Coronary artery (tissue), 2 donors: Measurements from ENCODE around the gene MAMDC4.
A peak's percentile ranks its signal among the peaks of the same experiment; 100 is the strongest.
"Not testable (repeated sequence)": the region's sequence is repeated elsewhere in the genome, so short reads cannot be mapped to it uniquely, and the experiment has no call there.

Source experiments
- DNase-seq: peaks from one replicate; pipeline ENCODE4 v3.0.0-alpha.2; 2017; ENCODE audit warnings: low spot score
- H3K27ac ChIP-seq, 2 donors: fragments of 200-600 bp; sonication (generic); one replicate each; pipeline ENCODE4 v1.5.1; 2016 to 2019
- H3K4me3 ChIP-seq: fragments of 200-600 bp; sonication (generic); 2 replicates; pipeline ENCODE4 v1.5.1; 2016; ENCODE audit warnings: mild to moderate bottlenecking, moderate library complexity
- CTCF ChIP-seq: fragments of 200-600 bp; sonication (generic); IDR thresholded peaks from one replicate; pipeline ENCODE4 v1.5.1; 2019; ENCODE audit warnings: antibody characterized with exemption

MAMDC4 gene

GRCh38 chr9:136837146-136837855, 14.8 kb upstream of the MAMDC4 start:
- Histone ChIP-seq H3K4me3 (no peak overlapping the region), H3K27ac (no peak overlapping the region)
- TF ChIP-seq CTCF: no peak
- DNase-seq: no peak

GRCh38 chr9:136837856-136838277, 14.3 kb upstream of the MAMDC4 start:
- not testable (repeated sequence) for DNase-seq, H3K4me3 ChIP-seq, H3K27ac ChIP-seq

GRCh38 chr9:136838314-136839228, 13.6 kb upstream of the MAMDC4 start:
- Histone ChIP-seq H3K27ac (no peak overlapping the region), H3K4me3 (no peak overlapping the region)
- no peak for TF ChIP-seq CTCF
- no peak for DNase-seq

GRCh38 chr9:136839229-136840139, 12.7 kb upstream of the MAMDC4 start:
- TF ChIP-seq CTCF: no peak
- DNase-seq: no peak
- no peak overlapping the region for H3K4me3 ChIP-seq
- no peak overlapping the region for H3K27ac ChIP-seq

- Histone ChIP-seq H3K4me3 (no peak overlapping the region), H3K27ac (no peak overlapping the region)
- no peak for TF ChIP-seq CTCF
- no peak for DNase-seq
These were observed 11.8 kb upstream of the MAMDC4 start for GRCh38 chr9:136840140-136840876.

GRCh38 chr9:136840877-136841645, 11.1 kb upstream of the MAMDC4 start:
- no peak for DNase-seq
- H3K27ac ChIP-seq: no peak overlapping the region
- no peak for TF ChIP-seq CTCF
- H3K4me3 ChIP-seq: no peak overlapping the region

GRCh38 chr9:136841646-136842379, 10.3 kb upstream of the MAMDC4 start:
- Histone ChIP-seq H3K27ac (peak overlapping the region in 1 of 2 donors; percentile 77), H3K4me3 (peak overlapping the region; percentile 72)
- DNase-seq: not testable (repeated sequence)
